Renal pelvis (tissue), 4 donors: Measurements from ENCODE around the gene NEIL3. TPM values are rescaled to one million over a fixed set of nuclear protein-coding genes. Genes with fewer than 3 reads are reported as not detected.
"Not testable (repeated sequence)": the region's sequence is repeated elsewhere in the genome, so short reads cannot be mapped to it uniquely, and the experiment has no call there.

Experiments used
- DNase-seq: peaks from one replicate; pipeline ENCODE4 v3.0.0-alpha.2; 2013
- polyA plus RNA-seq, 3 donors: library from polyadenylated mRNA; unstranded; fragments of 120-200 nt; gene quantifications; one replicate each; pipeline ENCODE4 v1.2.1, GENCODE V29; 2013; ENCODE audit not compliant: insufficient read length in 3 of 3

The NEIL3 gene
- polyA plus RNA-seq, 3 donors = 4.2 to 6.1 (median 5.4) TPM

DNA sequence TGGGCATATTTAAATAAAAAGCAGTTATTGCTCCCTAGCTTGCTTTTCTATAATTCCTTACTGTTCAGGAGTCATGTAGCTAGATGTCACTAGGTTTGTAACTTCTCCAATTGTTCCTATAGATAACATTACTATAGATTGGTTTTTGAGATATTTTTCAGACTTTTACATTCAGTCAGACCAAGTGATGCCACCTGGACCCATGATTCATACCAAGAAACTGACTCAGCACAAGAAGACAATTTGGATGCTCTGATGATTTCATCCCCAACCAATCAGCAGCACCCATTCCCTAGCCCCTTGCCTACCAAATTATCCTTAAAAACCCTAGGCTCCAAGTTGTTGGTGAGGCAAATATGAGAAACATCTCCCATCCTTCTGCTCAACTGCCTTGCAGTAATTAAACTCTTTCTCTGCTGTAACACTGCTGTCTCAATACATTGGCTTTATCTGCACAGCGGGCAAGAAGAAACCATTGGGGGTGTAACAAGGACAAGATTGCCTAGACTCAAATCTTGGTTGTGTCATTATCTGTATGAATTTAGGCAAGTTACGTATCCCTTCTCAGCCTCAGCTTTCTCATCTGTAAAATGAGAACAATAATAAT is 11.8 kb upstream of the NEIL3 start:
- no peak for DNase-seq

- DNase-seq = no peak
Measured at GRCh38 chr4:177301126-177301639, 8.5 kb upstream of the NEIL3 start.

- no peak for DNase-seq
Measured at GRCh38 chr4:177302371-177303100, 7.1 kb upstream of the NEIL3 start.

DNA sequence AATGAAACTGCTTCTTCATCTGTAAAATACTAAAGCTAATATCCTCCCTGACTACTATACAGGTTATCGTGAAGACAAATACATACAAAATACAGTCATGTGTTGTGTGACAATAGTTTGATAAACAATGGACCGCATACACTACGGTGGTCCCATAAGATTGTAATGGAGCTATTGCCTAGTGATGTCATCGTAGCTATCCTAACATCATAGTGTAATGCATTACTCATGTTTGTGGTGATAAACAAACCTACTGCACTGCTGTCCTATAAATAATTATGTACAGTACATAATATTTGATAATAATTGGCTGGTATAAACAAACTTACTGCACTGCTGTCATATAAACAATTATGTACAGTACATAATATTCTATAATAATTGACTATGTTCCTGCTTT is 5.6 kb upstream of the NEIL3 start:
- DNase-seq = no peak

GRCh38 chr4:177304864-177305263 is 4.8 kb upstream of the NEIL3 start:
- DNase-seq = not testable (repeated sequence)

- no peak for DNase-seq
Measured at GRCh38 chr4:177308125-177308524, 1.5 kb upstream of the NEIL3 start.

- DNase-seq = no peak
Measured at GRCh38 chr4:177308847-177309521, 690 bp upstream of the NEIL3 start.

DNA sequence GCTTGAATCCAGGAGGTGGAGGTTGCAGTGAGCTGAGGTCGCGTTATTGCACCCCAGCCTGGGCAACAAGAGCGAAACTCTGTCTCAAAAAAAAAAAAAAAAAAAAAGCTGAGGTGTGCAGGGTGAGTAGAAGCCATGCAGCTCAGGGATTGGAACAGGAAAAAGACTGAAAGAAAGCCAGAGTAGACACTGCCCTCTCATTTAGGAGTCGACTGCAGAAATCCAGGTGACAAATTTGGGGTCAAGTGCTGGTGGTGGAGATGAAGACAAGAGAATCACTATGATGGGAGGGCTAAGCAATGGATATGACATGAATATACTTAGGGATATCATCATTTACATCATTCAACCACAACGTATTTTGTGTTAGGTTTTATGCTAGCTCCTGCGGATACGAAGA is 1.9 kb downstream of the NEIL3 start:
- no peak for DNase-seq

DNA sequence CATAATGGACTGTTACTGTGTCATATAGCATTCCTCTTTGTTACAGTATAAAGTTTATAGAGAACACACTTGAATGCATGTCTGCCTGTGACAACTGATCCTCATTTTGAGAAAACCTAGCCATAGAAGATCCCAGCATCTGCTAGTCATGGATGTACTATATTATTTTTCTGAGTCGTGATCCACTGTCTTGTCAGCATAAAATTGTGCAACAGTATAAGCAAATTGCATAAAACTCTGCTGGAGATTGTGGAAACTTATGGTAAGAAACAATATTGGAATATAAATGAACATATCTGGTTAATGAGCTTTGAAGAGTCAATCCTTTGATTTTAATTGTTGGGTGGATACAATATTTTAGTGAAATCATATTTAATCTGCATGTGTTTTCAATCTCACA is 3.6 kb downstream of the NEIL3 start:
- DNase-seq = no peak

- DNase-seq = no peak
Measured at GRCh38 chr4:177315767-177316464, 6.2 kb downstream of the NEIL3 start.

DNA sequence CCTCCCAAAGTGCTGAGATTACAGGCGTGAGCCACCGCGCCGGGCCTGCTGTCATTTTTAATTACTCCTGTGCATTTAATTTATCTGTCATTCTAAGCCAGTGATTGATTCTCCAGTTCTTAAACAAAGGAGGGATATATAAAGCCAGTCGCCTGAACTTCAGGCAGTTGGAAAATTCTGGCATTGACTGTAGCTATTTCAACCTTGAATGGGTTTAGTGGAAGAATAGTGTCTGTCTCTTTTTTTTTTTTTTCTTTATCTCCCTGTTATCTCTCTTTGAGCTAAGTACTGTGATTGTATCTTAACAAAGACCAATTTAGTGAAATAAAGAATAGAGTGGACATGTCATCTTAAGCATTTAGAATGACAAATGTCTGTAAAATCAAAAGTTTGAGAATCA is 11.0 kb downstream of the NEIL3 start:
- DNase-seq = no peak

GRCh38 chr4:177321647-177322046 is 12.0 kb downstream of the NEIL3 start:
- no peak for DNase-seq

DNA sequence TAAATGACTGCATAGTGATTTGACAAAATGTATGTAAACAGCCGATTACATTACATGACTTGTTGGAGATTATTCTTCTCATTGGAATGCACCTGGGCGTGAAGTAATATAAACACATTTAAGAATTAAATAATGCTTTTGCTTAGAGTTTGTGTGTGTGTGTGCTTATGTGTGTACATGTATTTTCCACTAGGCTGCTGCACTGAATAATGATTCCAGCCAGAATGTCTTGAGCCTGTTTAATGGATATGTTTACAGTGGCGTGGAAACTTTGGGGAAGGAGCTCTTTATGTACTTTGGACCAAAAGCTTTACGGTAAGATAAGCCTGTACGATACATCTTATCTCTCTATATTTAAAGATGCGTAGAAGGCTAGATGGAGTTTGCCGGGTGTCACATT is 12.6 kb downstream of the NEIL3 start:
- DNase-seq = no peak

GRCh38 chr4:177322881-177323280 is 13.2 kb downstream of the NEIL3 start:
- DNase-seq = no peak

GRCh38 chr4:177323416-177323815 is 13.7 kb downstream of the NEIL3 start:
- no peak for DNase-seq

DNA sequence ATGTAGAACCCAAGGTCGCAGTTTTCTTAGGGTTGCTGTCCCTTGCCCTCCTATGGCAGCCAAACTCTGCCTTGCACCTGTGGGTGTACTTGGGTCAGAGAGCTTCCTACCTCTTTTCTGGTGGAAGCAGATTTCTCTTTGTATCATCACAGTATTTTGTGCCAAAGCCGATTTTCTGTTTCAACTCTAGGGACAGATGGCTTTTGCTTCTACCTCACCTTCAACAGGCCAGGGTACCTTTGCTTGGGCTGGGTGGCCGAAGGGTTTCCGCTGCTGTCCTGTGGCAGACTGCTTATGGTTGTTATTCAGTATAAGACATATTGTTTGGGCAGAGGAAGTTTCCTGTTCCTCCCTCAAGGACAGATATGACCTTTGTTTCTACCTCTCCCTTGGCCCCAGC is 22.4 kb downstream of the NEIL3 start:
- no peak for DNase-seq

- peak; percentile 16 for DNase-seq
Measured at GRCh38 chr4:177339477-177340374, 30.1 kb downstream of the NEIL3 start.

DNA sequence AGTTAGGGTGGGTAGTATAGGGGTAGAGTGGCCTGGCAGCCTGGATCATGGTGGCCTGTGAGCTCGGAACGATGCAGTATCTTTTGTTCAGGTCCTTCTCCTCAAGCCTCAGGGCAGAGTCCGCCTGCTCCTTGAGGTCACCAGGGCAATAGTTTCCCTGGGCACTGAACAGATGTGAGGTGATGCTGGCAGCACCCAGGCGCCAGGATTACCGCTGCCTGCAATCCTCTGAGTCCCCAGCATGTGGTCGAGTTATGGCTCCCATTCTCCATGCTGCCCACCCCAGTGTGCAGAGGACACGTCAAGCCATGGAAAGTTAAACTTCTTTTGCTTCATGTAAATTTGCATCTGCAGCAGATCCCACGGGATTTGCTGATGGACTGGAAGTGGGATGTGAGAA is 38.7 kb downstream of the NEIL3 start:
- no peak for DNase-seq

DNA sequence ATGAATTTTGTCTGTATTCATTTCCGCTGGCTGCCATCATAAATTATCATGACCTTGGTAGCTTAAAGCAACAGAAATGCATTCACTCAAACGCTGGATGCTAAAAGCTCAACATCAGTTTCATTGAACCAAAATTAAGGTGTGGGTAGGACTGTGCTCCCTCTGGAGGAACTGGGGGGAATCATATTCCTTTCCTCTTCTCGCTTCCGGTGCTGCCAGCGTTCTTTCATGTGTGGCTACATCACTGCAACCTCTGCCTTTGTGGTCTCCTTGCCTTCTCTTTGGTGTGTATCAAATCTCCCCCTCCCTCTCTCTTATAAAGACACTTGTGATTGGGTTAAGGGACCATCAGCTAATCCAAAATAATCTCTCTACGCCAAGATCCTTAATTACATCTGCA is 39.5 kb downstream of the NEIL3 start:
- DNase-seq = no peak

DNA sequence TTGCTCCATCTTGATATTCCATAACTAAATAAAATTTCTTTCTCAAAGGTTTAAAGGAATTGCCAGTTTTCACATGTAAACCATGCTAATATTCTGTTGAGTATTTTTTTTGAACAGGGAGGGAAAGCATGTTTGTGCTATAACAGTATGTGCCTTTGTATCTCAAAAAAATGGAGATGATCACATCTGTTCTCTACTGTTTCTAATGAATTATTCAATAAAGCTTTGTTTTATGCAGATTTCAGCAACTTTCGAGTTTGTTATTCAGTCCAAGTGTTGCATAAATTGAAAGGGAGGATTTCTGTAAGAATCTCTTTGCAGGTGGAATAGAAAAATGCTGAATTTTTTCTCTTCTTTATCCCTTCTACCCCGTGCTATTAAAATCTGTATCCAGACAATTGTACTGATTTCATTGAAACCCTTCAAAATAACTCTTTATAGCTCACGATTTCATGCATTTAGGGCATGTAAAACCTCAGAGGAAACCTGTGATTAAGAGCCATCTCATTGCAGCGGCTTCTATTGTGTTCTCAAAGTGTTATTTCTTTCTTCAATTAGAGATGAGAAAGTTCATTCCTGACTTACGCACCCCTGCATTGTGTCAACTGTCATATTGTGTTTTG is 42.1 kb downstream of the NEIL3 start:
- DNase-seq = no peak

GRCh38 chr4:177356206-177356605 is 46.5 kb downstream of the NEIL3 start:
- no peak for DNase-seq
